AG09309 (cell line): ENCODE data around the gene FMNL2.

Experiments
- DNase-seq: peaks from one replicate; pipeline ENCODE4 v3.0.0-alpha.2; 2010; ENCODE audit warnings: low read depth
- H3K4me3 ChIP-seq: 2 replicates; pipeline ENCODE4 v1.5.1; 2011; ENCODE audit warnings: mild to moderate bottlenecking, low read depth, low read length, moderate library complexity; ENCODE audit not compliant: control insufficient read depth
- CTCF ChIP-seq: IDR thresholded peaks from 2 replicates; pipeline ENCODE4 v1.5.1; 2011; ENCODE audit warnings: mild to moderate bottlenecking, low read depth, low read length, inconsistent platforms; ENCODE audit not compliant: insufficient read depth, control insufficient read depth; ENCODE audit errors: missing control alignments

The FMNL2 gene

GRCh38 chr2:152563764-152564163 is 228.8 kb downstream of the FMNL2 start:
- no peak for DNase-seq
- no peak overlapping the region for H3K4me3 ChIP-seq
- TF ChIP-seq CTCF = no peak

GRCh38 chr2:152564754-152565551 is 230.0 kb downstream of the FMNL2 start:
- DNase-seq = no peak
- no peak for TF ChIP-seq CTCF
- H3K4me3 ChIP-seq = no peak overlapping the region

DNA sequence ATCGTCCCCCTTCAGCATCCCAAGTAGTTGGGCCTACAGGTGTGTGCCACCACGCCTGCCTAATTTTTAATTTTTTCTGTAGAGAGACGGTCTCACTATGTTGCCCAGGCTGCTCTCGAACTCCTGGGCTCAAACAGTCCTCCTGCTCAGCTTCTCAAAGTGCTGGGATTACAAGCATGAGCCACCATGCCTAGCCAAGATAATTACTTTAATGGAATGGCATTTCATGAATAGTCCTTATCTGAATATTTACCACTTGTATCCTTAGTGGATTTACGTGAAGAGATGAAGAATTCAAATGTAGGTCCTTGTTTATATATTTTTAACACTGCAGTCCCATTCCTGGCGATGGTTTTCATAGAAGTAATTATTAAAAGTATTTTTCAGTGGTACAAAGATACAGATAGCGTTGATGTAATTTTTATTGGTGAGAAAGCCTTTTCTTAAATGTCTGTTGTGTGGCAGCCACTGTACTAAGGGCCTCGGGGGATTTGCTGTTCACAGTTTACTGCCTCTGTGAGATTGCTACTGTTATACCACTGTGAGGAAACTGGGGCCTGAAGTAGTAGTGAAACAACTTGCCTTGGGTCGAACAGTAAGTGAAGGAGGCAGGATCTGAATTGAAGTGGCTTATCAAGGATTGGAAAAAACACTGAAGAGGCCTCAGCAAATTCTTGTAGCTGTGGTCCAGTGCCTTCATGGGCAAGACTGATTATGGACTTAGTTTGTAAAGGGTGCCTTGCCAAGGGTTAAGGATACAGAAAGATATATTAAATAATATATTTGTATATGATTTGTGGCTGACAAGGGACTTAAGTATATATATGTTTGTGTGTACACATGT is 231.1 kb downstream of the FMNL2 start:
- TF ChIP-seq CTCF = no peak
- H3K4me3 ChIP-seq = no peak overlapping the region
- DNase-seq = no peak

DNA sequence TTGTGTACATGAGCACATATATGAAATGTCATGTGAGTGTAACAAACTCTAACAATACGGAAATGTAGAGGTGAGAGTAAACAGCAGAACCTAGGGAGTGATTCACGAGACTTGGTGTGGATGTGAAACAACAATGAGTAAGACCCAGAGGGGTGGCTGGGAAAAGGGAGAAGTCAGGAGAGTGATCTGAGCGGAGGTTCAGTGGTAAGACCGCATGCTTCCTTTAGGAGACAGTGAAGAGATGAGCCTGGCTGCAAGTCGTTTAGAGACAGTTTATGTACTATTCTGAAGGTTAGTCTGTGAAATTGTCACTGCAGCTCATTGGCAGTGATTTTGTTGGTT is 231.7 kb downstream of the FMNL2 start:
- no peak overlapping the region for H3K4me3 ChIP-seq
- no peak for TF ChIP-seq CTCF
- no peak for DNase-seq

GRCh38 chr2:152568531-152568930 is 233.6 kb downstream of the FMNL2 start:
- H3K4me3 ChIP-seq = no peak overlapping the region
- TF ChIP-seq CTCF = no peak
- DNase-seq = no peak

GRCh38 chr2:152569186-152569585 is 234.2 kb downstream of the FMNL2 start:
- DNase-seq = no peak
- no peak for TF ChIP-seq CTCF
- no peak overlapping the region for H3K4me3 ChIP-seq
